NCI-H1417 (cell line): ENCODE measurements around the gene AZGP1.
"Not testable (repeated sequence)": the region's sequence is repeated elsewhere in the genome, so short reads cannot be mapped to it uniquely, and the experiment has no call there.

Experiments
- DNase-seq, 3 experiments: peaks; one replicate each; lab custom pipeline; 2025; lab: John Stamatoyannopoulos, UW

The AZGP1 gene

GRCh38 chr7:99997545-99998137 lies 21.8 kb upstream of the AZGP1 start:
- no peak for DNase-seq

GRCh38 chr7:99996755-99997544 lies 21.1 kb upstream of the AZGP1 start:
- DNase-seq, result no peak

GRCh38 chr7:99994819-99995218 lies 19.0 kb upstream of the AZGP1 start:
- DNase-seq, result no peak

DNA sequence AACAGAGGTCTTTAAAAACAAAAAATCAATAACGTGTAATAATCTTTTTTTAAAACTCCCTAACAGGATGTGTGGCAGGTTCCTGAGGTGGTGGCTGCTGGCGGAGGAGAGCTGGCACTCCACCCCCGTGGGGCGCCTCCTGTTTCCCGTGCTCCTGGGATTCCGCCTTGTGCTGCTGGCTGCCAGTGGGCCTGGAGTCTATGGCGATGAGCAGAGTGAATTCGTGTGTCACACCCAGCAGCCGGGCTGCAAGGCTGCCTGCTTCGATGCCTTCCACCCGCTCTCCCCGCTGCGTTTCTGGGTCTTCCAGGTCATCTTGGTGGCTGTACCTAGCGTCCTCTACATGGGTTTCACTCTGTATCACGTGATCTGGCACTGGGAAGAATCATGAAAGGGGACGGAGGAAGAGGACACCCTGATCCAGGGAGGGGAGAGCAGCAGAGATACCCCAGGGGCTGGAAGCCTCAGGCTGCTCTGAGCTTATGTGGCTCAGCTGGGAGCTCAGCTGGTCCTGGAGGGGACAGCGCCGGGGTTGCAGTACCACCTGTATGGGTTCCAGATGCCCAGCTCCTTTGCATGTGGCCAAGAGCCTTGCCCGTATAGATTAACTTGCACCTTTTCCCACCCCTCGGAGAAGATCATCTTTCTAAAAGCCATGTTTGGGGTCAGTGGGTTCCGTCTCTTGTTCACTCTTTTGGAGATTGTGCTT lies 16.7 kb upstream of the AZGP1 start:
- no peak for DNase-seq

GRCh38 chr7:99991543-99991942 lies 15.7 kb upstream of the AZGP1 start:
- not testable (repeated sequence) for DNase-seq

DNA sequence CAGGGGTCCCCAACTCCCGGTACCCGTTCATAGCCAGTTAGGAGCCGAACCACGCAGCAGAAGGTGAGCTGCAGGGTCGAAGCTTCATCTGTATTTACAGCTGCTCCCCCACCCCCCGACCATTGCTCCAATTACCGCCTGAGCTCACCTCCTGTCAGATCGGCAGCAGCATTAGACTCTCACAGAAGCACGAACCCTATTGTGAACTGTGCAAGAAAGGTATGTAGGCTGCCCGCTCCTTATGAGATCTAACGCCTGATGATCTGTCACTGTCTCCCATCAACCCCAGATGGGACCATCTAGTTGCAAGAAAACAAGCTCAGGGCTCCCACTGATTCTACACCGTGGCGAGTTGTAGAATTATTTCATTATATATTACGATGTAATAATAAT lies 14.6 kb upstream of the AZGP1 start:
- DNase-seq, result peak in 2 of 3 experiments; percentile 81 to 85

GRCh38 chr7:99987846-99988245 lies 12.0 kb upstream of the AZGP1 start:
- no peak for DNase-seq

- DNase-seq, result not testable (repeated sequence)
Measured at GRCh38 chr7:99987306-99987705, 11.5 kb upstream of the AZGP1 start.

DNA sequence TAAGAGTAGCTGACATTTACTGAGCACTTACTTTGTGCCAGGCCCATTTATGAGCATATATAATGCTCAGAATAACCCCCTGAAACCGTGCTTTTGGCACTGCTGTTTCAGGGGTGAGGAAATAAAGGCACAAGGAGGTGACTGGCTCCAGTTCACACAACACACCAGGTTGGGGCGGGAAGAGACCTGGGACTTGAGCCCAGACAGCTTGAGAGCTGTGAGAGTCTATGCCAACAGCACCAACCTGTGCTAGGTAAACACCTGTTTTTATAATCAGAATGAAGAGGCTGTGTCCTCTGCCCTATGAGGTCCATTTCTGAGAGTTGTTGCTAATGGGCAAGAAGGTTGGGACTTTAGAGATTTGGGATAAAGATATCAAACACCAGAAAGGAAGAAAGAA lies 8.8 kb upstream of the AZGP1 start:
- DNase-seq, result no peak

- DNase-seq, result not testable (repeated sequence)
Measured at GRCh38 chr7:99981066-99981465, 5.2 kb upstream of the AZGP1 start.

- DNase-seq, result not testable (repeated sequence)
Measured at GRCh38 chr7:99980448-99980872, 4.6 kb upstream of the AZGP1 start.

- DNase-seq, result peak; percentile 13 to 76 (median 53)
Measured at GRCh38 chr7:99979814-99980225, 4.0 kb upstream of the AZGP1 start.

DNA sequence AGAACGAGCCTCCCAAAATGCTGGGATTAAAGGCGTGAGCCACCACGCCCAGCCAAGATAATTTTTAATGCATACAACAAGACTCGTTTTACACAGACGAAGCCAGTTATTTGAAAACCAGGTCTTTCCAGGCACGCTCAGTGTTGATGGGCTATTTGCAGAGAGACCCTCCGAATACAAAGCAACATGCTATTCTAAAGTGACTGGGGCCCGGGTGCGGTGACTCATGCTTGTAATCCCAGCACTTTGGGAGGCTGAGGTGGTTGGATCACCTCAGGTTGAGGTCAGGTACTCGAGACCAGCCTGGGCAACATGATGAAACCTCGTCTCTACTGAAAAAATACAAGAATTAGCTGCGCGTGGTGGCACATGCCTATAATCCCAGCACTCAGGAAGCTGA lies 795 bp upstream of the AZGP1 start:
- DNase-seq, result no peak

GRCh38 chr7:99974681-99975080 lies 1.1 kb downstream of the AZGP1 start:
- no peak for DNase-seq

- not testable (repeated sequence) for DNase-seq
Measured at GRCh38 chr7:99973817-99974216, 2.0 kb downstream of the AZGP1 start.

DNA sequence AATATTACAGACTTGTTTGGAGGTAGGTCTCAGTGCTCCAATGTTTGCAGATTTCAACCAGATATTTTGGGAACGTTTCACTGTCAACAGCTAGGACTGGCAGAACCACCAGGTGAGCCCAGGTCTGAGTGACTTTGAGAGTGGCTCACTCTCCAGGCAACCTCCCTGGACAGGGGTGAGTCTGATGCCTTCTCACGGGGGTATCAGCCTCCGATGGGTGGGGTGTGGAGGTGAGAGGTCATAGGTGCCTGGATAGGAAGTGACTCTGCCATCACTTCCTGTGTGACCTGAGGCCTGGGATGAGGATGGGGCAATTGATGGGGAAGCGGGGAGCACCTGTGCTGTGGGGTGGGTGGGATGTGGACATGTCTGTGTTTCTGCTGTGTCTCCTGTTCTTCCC lies 4.6 kb downstream of the AZGP1 start:
- no peak for DNase-seq

GRCh38 chr7:99969813-99970212 lies 6.0 kb downstream of the AZGP1 start:
- DNase-seq, result peak in 1 of 3 experiments; percentile 8

DNA sequence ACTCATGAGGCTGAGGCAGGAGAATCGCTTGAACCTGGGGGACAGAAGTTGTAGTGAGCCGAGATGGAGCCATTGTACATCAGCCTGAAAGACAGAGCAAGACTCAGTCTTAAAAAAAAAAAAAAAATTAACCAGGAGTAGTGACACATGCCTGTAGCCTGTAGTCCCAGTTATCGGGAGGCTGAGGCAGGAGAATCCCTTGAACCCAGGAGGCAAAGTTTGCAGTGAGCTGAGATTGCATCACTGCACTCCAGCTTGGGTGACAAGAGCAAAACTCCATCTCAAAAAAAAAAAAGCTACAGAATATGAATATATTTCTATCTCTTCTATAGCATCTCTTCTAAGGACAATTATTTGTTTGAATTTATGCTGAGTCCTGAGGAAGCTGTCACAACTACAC lies 6.5 kb downstream of the AZGP1 start:
- DNase-seq, result no peak

DNA sequence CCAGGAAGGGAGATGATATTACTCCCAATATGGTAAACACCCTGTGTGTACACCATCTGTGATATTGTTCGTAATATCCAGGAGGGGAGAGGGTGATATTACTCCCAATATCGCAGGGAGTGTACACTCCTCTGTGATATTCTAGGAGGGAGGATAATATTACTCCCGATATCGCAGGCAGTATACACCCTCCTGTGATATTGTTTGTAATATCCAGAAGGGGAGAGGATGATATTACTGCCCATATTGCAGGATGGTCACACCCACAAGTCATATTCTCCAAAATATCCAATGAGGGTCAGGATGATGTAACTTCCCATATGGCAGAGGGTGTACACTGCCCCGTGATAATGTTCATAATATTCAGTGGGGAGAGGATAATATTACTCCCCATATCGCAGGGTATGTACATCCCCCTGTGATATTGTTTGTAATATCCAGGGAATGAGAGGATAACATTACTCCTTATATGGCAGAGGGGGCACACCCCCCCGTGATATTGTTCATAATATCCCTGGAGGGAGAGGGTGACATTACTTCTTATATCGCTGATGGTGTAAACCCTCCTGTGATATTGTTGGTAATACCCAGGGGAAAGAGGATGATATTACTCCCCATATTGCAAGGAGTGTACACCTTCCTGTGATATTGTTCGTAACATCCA lies 17.1 kb downstream of the AZGP1 start:
- no peak for DNase-seq

DNA sequence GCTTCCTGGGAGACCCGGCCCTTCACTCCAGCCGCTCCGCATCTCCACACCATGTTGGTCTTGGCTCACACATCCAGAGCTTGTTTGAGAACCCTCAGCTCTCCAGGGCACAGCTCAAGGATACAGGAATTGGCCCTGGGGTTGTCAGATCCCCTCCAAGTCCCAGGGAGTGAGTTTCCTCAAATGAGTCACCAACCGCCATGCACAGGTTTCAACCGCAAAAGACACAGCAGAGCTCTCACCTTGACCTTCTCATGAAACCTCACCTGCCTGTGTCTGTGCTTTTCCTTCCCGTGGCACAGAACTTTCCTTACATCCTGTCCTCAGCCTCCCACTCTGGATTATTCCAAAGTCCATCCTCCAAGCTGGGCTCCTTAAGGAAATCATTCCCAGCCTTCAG lies 20.6 kb downstream of the AZGP1 start:
- DNase-seq, result no peak

DNA sequence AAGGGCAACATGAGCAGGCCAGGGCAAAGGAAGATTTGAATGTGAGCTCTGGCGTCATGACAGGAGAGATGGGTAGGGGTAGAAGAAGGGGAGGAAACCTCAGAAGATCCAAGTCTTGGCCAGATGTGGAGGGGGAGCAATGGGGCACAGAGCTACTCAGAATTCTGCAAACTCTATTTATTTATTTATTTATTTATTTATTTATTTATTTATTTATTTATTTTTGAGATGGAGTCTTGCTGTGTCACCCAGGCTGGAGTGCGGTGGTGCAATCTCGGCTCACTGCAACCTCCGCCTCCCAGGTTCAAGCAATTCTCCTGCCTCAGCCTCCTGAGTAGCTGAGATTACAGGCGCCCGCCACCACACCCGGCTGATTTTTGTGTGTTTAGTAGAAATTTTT lies 21.2 kb downstream of the AZGP1 start:
- not testable (repeated sequence) for DNase-seq

- DNase-seq, result no peak
Measured at GRCh38 chr7:99953649-99954048, 22.2 kb downstream of the AZGP1 start.
